ENCODE measurements around the gene MARCHF3.

- TF ChIP-seq MAX (IDR thresholded peaks at IDR 0.05; ENCODE audit: insufficient read depth, insufficient read length) (no peak), CTCF (IDR thresholded peaks at IDR 0.05; ENCODE audit: extremely low read depth in 1 of 2, insufficient read depth in 1 of 2, low read depth in 1 of 2, low read length in 2 of 2) (no peak), POLR2A (IDR thresholded peaks at IDR 0.05; ENCODE audit: low read depth, low read length) (no peak), JUN (IDR thresholded peaks at IDR 0.05; ENCODE audit: borderline replicate concordance, insufficient read depth, insufficient read length, low read depth) (no peak), EZH2 (IDR thresholded peaks at IDR 0.05; ENCODE audit: borderline replicate concordance, low read depth, low read length, severe bottlenecking) (no peak), POLR2AphosphoS5 (IDR thresholded peaks at IDR 0.05; ENCODE audit: insufficient read depth, low read depth, low read length) (no peak), FOS (IDR thresholded peaks at IDR 0.05; ENCODE audit: borderline replicate concordance, insufficient read depth, low read length) (no peak)
Observed at GRCh38 chr5:126975796-126976195, 54.6 kb downstream of the MARCHF3 start.

Measured in endothelial cell of umbilical vein (primary cell).